CD4-positive, alpha-beta T cell treated with Interleukin-6 for 4 hours (primary cell): ENCODE data around the gene GAN.

Source experiments
- DNase-seq: peaks from one replicate; pipeline ENCODE4 v3.0.0-alpha.2; 2020; ENCODE audit warnings: mixed read lengths

The GAN gene

DNA sequence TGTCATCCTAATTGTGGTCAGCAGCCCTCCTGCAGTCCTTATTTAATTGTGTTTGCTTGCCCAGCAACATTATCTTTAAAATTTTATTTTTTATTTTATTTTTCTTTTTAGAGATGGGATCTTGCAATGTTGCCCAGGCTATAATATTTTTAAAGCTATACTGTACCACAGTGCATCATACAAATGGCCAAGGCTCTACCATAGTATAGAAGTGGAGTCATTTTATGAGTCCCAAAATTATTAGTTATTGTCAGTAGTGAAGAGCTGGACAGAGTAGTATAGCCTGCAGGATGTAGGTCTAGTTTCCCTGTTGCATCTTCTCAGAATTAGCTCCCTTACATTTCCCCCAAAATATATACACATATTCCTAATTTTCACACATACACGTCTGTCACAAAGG is 44.1 kb downstream of the GAN start:
- DNase-seq = no peak

DNA sequence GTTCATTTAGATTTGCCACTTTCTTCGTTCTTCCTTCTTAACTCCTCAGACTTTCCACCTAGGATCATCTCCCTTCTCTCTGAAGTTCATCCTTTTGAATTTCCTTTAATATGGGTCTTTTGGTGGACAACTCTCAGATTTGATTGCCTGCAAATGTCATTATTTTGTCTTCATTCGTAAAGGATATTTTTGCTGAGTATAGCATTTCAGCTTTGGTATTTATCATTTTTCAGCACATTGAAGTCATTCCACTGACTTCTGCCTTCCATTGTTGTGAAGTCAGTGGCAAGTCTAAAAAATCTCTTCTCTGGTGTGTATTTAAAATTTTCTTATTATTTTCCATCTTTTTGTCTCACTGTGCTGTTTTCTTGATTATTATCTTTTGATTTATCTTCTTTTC is 45.4 kb downstream of the GAN start:
- no peak for DNase-seq

GRCh38 chr16:81365731-81366130 is 51.0 kb downstream of the GAN start:
- no peak for DNase-seq

GRCh38 chr16:81366316-81366932 is 51.7 kb downstream of the GAN start:
- peak; percentile 8 for DNase-seq

GRCh38 chr16:81367821-81368220 is 53.1 kb downstream of the GAN start:
- no peak for DNase-seq

- no peak for DNase-seq
Observed at GRCh38 chr16:81369888-81370504, 55.2 kb downstream of the GAN start.

DNA sequence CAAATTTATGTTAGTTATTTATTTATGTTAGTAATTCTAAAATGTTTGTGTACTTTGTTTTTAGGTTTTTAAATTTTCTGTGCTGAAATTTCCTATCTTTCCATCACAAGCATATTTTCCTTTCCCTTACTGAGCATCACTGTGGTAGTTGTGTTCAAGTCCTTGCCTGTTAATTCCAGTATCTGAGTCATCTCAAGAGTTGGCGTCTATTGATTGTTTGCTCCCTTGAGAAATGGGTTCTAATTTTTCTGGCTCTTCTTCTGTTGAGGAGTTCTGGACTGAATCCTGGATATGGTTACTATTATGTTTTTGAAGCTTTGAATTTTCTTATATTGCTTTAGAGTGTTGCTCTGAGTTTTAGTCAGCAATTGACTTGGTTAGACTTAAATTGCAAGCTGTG is 56.3 kb downstream of the GAN start:
- DNase-seq = no peak

GRCh38 chr16:81374550-81374949 is 59.8 kb downstream of the GAN start:
- no peak for DNase-seq

GRCh38 chr16:81376880-81377279 is 62.1 kb downstream of the GAN start:
- DNase-seq = peak; percentile 33

- no peak for DNase-seq
Observed at GRCh38 chr16:81378049-81378448, 63.3 kb downstream of the GAN start.

GRCh38 chr16:81380932-81381331 is 66.2 kb downstream of the GAN start:
- no peak for DNase-seq

DNA sequence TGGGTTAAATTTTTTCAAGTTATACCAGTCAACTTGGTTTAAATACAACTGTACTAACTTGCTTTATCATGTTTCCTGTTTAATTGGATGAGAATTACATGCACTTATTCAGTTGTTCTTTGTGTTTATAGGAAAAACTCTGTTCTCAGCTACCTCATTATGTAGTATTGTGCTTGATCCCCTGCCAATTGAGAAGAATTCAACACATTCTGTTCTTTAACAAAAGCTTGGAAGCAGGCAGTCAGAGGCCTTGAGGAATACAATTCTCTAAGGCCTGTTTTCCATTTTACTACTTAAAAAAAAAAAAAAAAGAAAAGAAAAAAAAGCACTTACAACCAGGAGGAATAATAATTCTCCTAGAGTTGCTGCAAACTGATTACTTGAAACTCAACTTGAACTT is 69.2 kb downstream of the GAN start:
- DNase-seq = no peak

- no peak for DNase-seq
Observed at GRCh38 chr16:81385031-81385756, 70.4 kb downstream of the GAN start.

GRCh38 chr16:81388357-81388756 is 73.6 kb downstream of the GAN start:
- no peak for DNase-seq

GRCh38 chr16:81390840-81391239 is 76.1 kb downstream of the GAN start:
- no peak for DNase-seq

- no peak for DNase-seq
Observed at GRCh38 chr16:81392011-81392410, 77.2 kb downstream of the GAN start.

- no peak for DNase-seq
Observed at GRCh38 chr16:81394416-81394815, 79.7 kb downstream of the GAN start.

GRCh38 chr16:81394966-81395655 is 80.3 kb downstream of the GAN start:
- DNase-seq = no peak

DNA sequence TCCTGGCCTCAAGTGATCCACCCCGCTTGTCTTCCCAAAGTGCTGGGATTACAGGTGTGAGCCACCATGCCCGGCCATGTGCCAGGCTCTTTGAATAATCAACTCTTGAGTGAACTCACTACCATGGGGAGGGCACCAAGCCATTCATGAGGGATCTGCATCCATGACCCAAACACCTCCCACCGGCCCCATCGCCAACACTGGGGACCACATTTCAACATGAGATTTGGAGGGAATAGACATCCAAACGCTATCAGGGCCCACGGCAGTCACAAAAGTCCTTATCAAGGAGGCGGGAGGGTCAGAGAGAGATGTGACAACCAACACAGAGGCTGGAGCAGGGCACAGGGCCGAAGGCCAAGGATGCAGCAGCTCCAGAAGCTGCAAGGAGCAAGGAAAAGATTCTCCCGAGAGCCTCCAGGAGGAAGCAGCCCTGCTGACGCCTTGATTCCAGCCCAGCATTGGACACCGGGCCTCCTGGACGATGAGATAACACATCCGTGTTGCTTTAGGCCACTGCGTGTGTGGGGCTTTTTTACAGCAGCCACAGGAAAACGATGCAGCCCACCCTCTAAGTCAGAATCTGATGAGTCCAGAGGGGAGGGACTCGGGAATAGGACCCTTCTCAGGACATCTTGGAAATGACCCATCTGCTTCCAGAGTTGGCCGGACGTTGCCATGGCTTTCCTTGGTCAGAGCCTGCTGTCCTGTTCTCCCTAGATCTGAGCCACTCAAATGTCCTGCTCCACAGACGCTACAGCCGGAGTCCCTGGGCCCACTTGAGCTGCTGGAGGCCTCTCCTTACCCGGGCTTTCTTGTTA is 82.5 kb downstream of the GAN start:
- no peak for DNase-seq

DNA sequence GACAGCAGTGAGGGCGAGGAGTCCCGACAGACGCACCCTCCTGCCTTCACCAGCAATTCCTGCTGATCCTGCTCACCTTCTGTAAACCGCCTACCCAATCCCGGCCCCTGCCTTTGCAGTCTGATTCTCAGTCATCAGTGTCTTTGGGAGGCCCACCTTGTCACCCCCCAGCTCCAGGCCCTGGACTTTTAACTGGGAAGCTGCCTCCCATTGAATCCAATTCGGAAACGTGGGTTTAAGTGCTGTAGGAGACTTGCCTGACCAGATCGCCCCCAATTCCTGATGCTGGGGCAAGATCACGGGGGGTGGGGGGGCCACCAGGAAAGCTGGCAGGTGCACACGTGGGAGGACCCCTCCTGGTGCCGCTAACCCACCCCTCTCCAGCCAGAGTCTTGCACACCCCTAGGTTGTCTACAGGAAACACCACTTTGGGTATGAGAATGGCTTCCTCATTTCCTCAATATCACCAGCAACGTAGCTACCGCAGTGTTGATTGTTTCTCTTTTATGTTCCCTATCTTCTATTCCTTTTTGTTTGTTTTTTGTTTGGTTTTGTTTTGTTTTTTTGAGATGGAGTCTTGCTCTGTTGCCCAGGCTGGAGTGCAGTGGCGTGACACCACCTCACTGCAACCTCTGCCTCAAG is 83.2 kb downstream of the GAN start:
- DNase-seq = no peak

DNA sequence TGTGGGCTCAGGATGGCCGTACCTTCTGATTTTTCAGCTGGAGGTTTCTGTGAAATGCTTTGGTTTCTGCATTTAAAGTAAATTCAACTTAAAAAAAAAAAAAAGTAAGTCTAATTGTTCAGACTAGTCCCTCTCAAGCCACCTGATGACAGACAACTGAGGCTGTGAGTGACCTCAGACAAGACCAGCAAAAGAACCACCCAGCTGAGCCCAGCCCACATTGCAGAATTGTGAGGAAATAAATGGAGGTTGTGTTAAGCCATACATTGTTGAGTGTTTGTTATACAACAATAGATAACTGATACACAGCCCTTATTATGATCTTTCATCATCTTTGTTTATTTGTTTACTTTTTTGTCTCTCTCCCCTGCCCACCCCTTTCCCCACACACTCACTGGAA is 85.1 kb downstream of the GAN start:
- DNase-seq = no peak
